HEK293 (cell line): ENCODE data around the gene CTLA4.

Source experiments
- CTCF ChIA-PET: fragments of 350-600 bp; formaldehyde crosslinking; extraction: SDS; loops from one replicate; lab custom pipeline; 2021; ENCODE audit warnings: antibody characterized with exemption; lab: Yijun Ruan, JAX
- POLR2A ChIA-PET: fragments of 300-600 bp; formaldehyde crosslinking; extraction: SDS; loops from one replicate; lab custom pipeline; 2020; ENCODE audit warnings: antibody characterized with exemption, inconsistent platforms; lab: Yijun Ruan, JAX
- H3K27ac ChIP-seq: fragments of 200-500 bp; sonication (Bioruptor generic); 2 replicates; pipeline ENCODE4 v1.5.1; 2014; ENCODE audit warnings: low read depth, low read length, control low read depth, inconsistent platforms; ENCODE audit errors: extremely low read depth
- H3K36me3 ChIP-seq, 2 experiments: fragments of 200-500 bp in 1 of 2; sonication (Bioruptor generic) in 1 of 2; 1 replicate in 1 of 2; 2 replicates in 1 of 2; pipeline ENCODE4 v1.5.1; 2014 to 2017; ENCODE audit warnings: inconsistent platforms in 2 of 2, low read length in 2 of 2; ENCODE audit not compliant: control insufficient read depth in 2 of 2, insufficient read depth in 1 of 2
- H3K4me1 ChIP-seq: fragments of 200-500 bp; sonication (Bioruptor generic); 2 replicates; pipeline ENCODE4 v1.5.1; 2014; ENCODE audit warnings: mild to moderate bottlenecking, low read length, inconsistent platforms; ENCODE audit not compliant: control insufficient read depth, insufficient read depth
- H3K4me3 ChIP-seq: 2 replicates; pipeline ENCODE4 v1.5.1; 2011; ENCODE audit warnings: low read depth, mild to moderate bottlenecking, control low read depth, low read length, moderate library complexity
- H3K9me3 ChIP-seq: fragments of 200-500 bp; sonication (Bioruptor generic); 2 replicates; pipeline ENCODE4 v1.5.1; 2014; ENCODE audit warnings: low read depth, low read length, inconsistent platforms; ENCODE audit not compliant: control insufficient read depth, insufficient read depth
- GLIS1 ChIP-seq: fragments of 450-650 bp; formaldehyde crosslinking; IDR thresholded peaks from 2 replicates; pipeline ENCODE4 v1.5.1; 2016; ENCODE audit warnings: missing biosample characterization, missing genetic modification characterization
- HOXA7 ChIP-seq: sonication (generic); formaldehyde crosslinking; IDR thresholded peaks from 2 replicates; pipeline ENCODE4 v1.8.1; 2022; ENCODE audit warnings: missing genetic modification reagents, borderline replicate concordance
- HOXD13 ChIP-seq: sonication (generic); formaldehyde crosslinking; IDR thresholded peaks from 2 replicates; pipeline ENCODE4 v1.8.0; 2022; ENCODE audit warnings: missing genetic modification reagents, borderline replicate concordance
- IKZF3 ChIP-seq: fragments of 450-650 bp; IDR thresholded peaks from 2 replicates; pipeline ENCODE4 v1.5.0; 2018; ENCODE audit warnings: missing biosample characterization, mild to moderate bottlenecking, missing genetic modification characterization, moderate library complexity
- ZNF112 ChIP-seq: fragments of 450-650 bp; formaldehyde crosslinking; IDR thresholded peaks from 2 replicates; pipeline ENCODE4 v1.5.0; 2017; ENCODE audit warnings: missing biosample characterization, missing genetic modification characterization
- ZNF16 ChIP-seq: fragments of 450-650 bp; formaldehyde crosslinking; IDR thresholded peaks from 2 replicates; pipeline ENCODE4 v1.5.1; 2016; ENCODE audit warnings: low read depth, missing biosample characterization, missing genetic modification characterization
- ZNF23 ChIP-seq: fragments of 450-650 bp; formaldehyde crosslinking; IDR thresholded peaks from 2 replicates; pipeline ENCODE4 v1.5.1; 2016; ENCODE audit warnings: missing biosample characterization, missing genetic modification characterization, borderline replicate concordance
- ZNF391 ChIP-seq: fragments of 450-650 bp; formaldehyde crosslinking; IDR thresholded peaks from 2 replicates; pipeline ENCODE4 v1.5.1; 2016; ENCODE audit warnings: low read depth, missing biosample characterization, missing genetic modification characterization, borderline replicate concordance
- ZNF473 ChIP-seq: fragments of 450-650 bp; formaldehyde crosslinking; IDR thresholded peaks from 2 replicates; pipeline ENCODE4 v1.5.1; 2017; ENCODE audit warnings: missing biosample characterization, missing genetic modification characterization
- ZNF561 ChIP-seq: fragments of 450-650 bp; IDR thresholded peaks from 2 replicates; pipeline ENCODE4 v1.5.1; 2018; ENCODE audit warnings: missing biosample characterization, missing genetic modification characterization, borderline replicate concordance
- ZNF629 ChIP-seq: fragments of 450-650 bp; formaldehyde crosslinking; IDR thresholded peaks from 2 replicates; pipeline ENCODE4 v1.5.1; 2017; ENCODE audit warnings: missing biosample characterization, missing genetic modification characterization
- ZNF658 ChIP-seq: fragments of 450-650 bp; formaldehyde crosslinking; IDR thresholded peaks from 2 replicates; pipeline ENCODE4; 2016; ENCODE audit warnings: missing biosample characterization, missing genetic modification characterization
- ZNF660 ChIP-seq: fragments of 450-650 bp; IDR thresholded peaks from 2 replicates; pipeline ENCODE4 v1.5.1; 2018; ENCODE audit warnings: missing biosample characterization, mild to moderate bottlenecking, missing genetic modification characterization
- ZNF670 ChIP-seq: fragments of 450-650 bp; formaldehyde crosslinking; IDR thresholded peaks from 2 replicates; pipeline ENCODE4 v1.5.1; 2016; ENCODE audit warnings: missing biosample characterization, missing genetic modification characterization, low read depth
- ZNF707 ChIP-seq: fragments of 450-650 bp; formaldehyde crosslinking; IDR thresholded peaks from 2 replicates; pipeline ENCODE4 v1.5.1; 2016; ENCODE audit warnings: missing biosample characterization, missing genetic modification characterization
- ZSCAN23 ChIP-seq: fragments of 450-650 bp; formaldehyde crosslinking; IDR thresholded peaks from 2 replicates; pipeline ENCODE4 v1.5.1; 2016; ENCODE audit warnings: missing biosample characterization, missing genetic modification characterization
- TF ChIP-seq, protein P1 (sequence below): fragments of 450-650 bp; formaldehyde crosslinking; IDR thresholded peaks from 2 replicates; pipeline ENCODE4 v1.5.0; 2017; ENCODE audit warnings: missing biosample characterization, missing genetic modification characterization, borderline replicate concordance
- TF ChIP-seq, protein P2 (sequence below): fragments of 450-650 bp; formaldehyde crosslinking; IDR thresholded peaks from 2 replicates; pipeline ENCODE4 v1.5.1; 2016; ENCODE audit warnings: missing biosample characterization, missing genetic modification characterization
- TF ChIP-seq, protein P3 (sequence below): fragments of 450-650 bp; formaldehyde crosslinking; IDR thresholded peaks from 2 replicates; pipeline ENCODE4; 2016; ENCODE audit warnings: missing biosample characterization, missing genetic modification characterization

Gene CTLA4

DNA sequence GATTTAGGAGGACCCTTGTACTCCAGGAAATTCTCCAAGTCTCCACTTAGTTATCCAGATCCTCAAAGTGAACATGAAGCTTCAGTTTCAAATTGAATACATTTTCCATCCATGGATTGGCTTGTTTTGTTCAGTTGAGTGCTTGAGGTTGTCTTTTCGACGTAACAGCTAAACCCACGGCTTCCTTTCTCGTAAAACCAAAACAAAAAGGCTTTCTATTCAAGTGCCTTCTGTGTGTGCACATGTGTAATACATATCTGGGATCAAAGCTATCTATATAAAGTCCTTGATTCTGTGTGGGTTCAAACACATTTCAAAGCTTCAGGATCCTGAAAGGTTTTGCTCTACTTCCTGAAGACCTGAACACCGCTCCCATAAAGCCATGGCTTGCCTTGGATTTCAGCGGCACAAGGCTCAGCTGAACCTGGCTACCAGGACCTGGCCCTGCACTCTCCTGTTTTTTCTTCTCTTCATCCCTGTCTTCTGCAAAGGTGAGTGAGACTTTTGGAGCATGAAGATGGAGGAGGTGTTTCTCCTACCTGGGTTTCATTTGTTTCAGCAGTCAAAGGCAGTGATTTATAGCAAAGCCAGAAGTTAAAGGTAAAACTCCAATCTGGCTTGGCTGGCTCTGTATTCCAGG is at the start of gene CTLA4:
CTLA4 (plus strand) TSS at position 211 of the 640 bp plus-strand sequence; CDS start at position 383, 172 bp downstream.
- POLR2A ChIA-PET: no interaction called here
- Histone ChIP-seq H3K4me3 (no peak within 1 kb of the TSS), H3K9me3 (no peaks in the 10 kb centered on the region)
- TF ChIP-seq HOXD13: no peak
- TF ChIP-seq ZNF23: no peak
- TF ChIP-seq, protein P1, sequence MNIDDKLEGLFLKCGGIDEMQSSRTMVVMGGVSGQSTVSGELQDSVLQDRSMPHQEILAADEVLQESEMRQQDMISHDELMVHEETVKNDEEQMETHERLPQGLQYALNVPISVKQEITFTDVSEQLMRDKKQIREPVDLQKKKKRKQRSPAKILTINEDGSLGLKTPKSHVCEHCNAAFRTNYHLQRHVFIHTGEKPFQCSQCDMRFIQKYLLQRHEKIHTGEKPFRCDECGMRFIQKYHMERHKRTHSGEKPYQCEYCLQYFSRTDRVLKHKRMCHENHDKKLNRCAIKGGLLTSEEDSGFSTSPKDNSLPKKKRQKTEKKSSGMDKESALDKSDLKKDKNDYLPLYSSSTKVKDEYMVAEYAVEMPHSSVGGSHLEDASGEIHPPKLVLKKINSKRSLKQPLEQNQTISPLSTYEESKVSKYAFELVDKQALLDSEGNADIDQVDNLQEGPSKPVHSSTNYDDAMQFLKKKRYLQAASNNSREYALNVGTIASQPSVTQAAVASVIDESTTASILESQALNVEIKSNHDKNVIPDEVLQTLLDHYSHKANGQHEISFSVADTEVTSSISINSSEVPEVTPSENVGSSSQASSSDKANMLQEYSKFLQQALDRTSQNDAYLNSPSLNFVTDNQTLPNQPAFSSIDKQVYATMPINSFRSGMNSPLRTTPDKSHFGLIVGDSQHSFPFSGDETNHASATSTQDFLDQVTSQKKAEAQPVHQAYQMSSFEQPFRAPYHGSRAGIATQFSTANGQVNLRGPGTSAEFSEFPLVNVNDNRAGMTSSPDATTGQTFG: no peak
- TF ChIP-seq, protein P2, sequence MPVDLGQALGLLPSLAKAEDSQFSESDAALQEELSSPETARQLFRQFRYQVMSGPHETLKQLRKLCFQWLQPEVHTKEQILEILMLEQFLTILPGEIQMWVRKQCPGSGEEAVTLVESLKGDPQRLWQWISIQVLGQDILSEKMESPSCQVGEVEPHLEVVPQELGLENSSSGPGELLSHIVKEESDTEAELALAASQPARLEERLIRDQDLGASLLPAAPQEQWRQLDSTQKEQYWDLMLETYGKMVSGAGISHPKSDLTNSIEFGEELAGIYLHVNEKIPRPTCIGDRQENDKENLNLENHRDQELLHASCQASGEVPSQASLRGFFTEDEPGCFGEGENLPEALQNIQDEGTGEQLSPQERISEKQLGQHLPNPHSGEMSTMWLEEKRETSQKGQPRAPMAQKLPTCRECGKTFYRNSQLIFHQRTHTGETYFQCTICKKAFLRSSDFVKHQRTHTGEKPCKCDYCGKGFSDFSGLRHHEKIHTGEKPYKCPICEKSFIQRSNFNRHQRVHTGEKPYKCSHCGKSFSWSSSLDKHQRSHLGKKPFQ: no peak
- no peak for TF ChIP-seq ZNF707 (tag by site-specific recombination)
- no peak for TF ChIP-seq ZNF658 (tag by site-specific recombination)
- no peak for TF ChIP-seq ZNF473 (tag by site-specific recombination)
- no peak for TF ChIP-seq ZNF670 (tag by site-specific recombination)
- no peak for TF ChIP-seq ZNF660 (tag by site-specific recombination)
- TF ChIP-seq ZNF629 (tag by site-specific recombination): no peak
- no peak for TF ChIP-seq ZNF16 (tag by site-specific recombination)
- TF ChIP-seq ZSCAN23 (tag by site-specific recombination): no peak
- TF ChIP-seq ZNF112 (tag by site-specific recombination): no peak
- no peak for TF ChIP-seq ZNF391 (tag by site-specific recombination)
- TF ChIP-seq, all 188 proteins: peak for 0
- CTCF ChIA-PET: interaction anchor here (0.7 to 1.1 kb wide), 2 partner anchors 61 to 1005 kb away, joined by 3 read pairs; no protein-coding TSS in a partner anchor
- H3K36me3 ChIP-seq: no peaks in the 10 kb centered on the region
- H3K4me1 ChIP-seq: no peaks in the 10 kb centered on the region
- H3K27ac ChIP-seq: no peak within 1 kb of the TSS

DNA sequence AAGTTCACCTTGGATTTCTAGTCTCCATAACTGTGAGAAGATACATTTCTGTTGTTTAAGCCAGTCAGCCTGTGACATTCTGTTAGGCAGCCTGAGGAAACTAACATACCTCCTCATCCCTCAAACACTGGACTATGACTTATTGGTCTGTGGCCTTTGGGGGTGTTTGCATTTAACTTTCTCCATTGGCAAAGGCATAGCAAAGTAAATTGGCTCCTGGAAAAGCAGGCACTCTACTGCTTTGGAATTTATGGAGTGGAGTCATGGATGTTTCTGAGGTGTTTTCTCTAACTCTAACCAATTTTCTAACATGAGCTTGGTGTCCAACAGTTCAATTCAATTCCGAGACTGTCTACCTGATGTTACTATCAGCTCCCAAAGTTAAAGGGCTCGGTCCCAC is 48.9 kb upstream of the CTLA4 start:
- ChIA-PET CTCF (interaction anchor here (0.7 kb wide), 1 partner anchor 11 kb away, joined by 3 read pairs; no protein-coding TSS in a partner anchor), POLR2A (no interaction called here)
- no peaks in the 10 kb centered on the region for H3K9me3 ChIP-seq
- no peaks in the 10 kb centered on the region for H3K36me3 ChIP-seq
- no peak overlapping the region for H3K27ac ChIP-seq
- no peaks in the 10 kb centered on the region for H3K4me1 ChIP-seq
- TF ChIP-seq, protein P3, sequence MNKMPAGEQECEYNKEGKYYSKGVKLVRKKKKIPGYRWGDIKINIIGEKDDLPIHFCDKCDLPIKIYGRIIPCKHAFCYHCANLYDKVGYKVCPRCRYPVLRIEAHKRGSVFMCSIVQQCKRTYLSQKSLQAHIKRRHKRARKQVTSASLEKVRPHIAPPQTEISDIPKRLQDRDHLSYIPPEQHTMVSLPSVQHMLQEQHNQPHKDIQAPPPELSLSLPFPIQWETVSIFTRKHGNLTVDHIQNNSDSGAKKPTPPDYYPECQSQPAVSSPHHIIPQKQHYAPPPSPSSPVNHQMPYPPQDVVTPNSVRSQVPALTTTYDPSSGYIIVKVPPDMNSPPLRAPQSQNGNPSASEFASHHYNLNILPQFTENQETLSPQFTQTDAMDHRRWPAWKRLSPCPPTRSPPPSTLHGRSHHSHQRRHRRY (tag by site-specific recombination): no peak
- TF ChIP-seq HOXA7 (CRISPR knock-in tag) (no peak), ZNF561 (tag by site-specific recombination) (no peak), GLIS1 (tag by site-specific recombination) (no peak), IKZF3 (tag by site-specific recombination) (no peak)
- H3K4me3 ChIP-seq: no peak overlapping the region
